Upper lobe of left lung (tissue), 4 donors: Measurements from ENCODE around the gene DMAC1.

ENCODE experiments used
- CTCF ChIP-seq, 6 experiments: fragments of 450-650 bp in 4 of 6; fragments of 200-600 bp in 2 of 6; sonication (generic) in 2 of 6; IDR thresholded peaks; one replicate each; pipeline ENCODE4 v1.5.1; 2016 to 2019; ENCODE audit warnings: antibody characterized with exemption in 6 of 6
- EP300 ChIP-seq, 4 donors: sonication (generic); formaldehyde crosslinking; IDR thresholded peaks; one replicate each; pipeline ENCODE4 v1.5.1; 2017; ENCODE audit warnings: antibody characterized with exemption in 4 of 4, control low read depth in 2 of 4
- POLR2A ChIP-seq, 4 donors: fragments of 450-650 bp; IDR thresholded peaks; one replicate each; pipeline ENCODE4 v1.5.1; 2016 to 2017; ENCODE audit warnings: antibody characterized with exemption in 4 of 4, mild to moderate bottlenecking in 2 of 4
- POLR2AphosphoS5 ChIP-seq, 2 donors: sonication (generic); formaldehyde crosslinking; IDR thresholded peaks; one replicate each; pipeline ENCODE4 v1.5.1; 2017; ENCODE audit warnings: antibody characterized with exemption in 2 of 2

GRCh38 chr9:7799234-7799943, at the start of gene DMAC1:
- TF ChIP-seq POLR2AphosphoS5 (IDR thresholded peaks at IDR 0.05) (peak; percentile 39 to 70), CTCF (IDR thresholded peaks at IDR 0.05) (no peak), POLR2A (IDR thresholded peaks at IDR 0.05) (peak in 1 of 4 donors; percentile 60), EP300 (IDR thresholded peaks at IDR 0.05) (no peak)
